Testis (tissue), 2 donors: ENCODE measurements around the gene TINCR.

Source experiments
- CTCF ChIP-seq, 3 experiments: fragments of 450-650 bp in 2 of 3; fragments of 200-600 bp in 1 of 3; sonication (generic) in 1 of 3; IDR thresholded peaks; one replicate each; pipeline ENCODE4 v1.5.1; 2016 to 2019; ENCODE audit warnings: antibody characterized with exemption in 3 of 3, mild to moderate bottlenecking in 2 of 3, moderate library complexity in 1 of 3
- POLR2A ChIP-seq: fragments of 450-650 bp; IDR thresholded peaks from one replicate; pipeline ENCODE4 v1.6.1; 2017; ENCODE audit warnings: antibody characterized with exemption, mild to moderate bottlenecking, moderate library complexity

- TF ChIP-seq POLR2A: no peak
- TF ChIP-seq CTCF (IDR thresholded peaks at IDR 0.05): no peak
These were observed 55.0 kb downstream of the TINCR start for GRCh38 chr19:5512715-5513114.
